Jurkat, Clone E6-1 (cell line): ENCODE data around the gene MAGEA3. TPM values are rescaled to one million over a fixed set of nuclear protein-coding genes. Genes with fewer than 3 reads are reported as not detected.
"Not testable (repeated sequence)": the region's sequence is repeated elsewhere in the genome, so short reads cannot be mapped to it uniquely, and the experiment has no call there.

Source experiments
- DNase-seq: peaks from one replicate; pipeline ENCODE4 v3.0.0-alpha.2; 2011; ENCODE audit warnings: low read depth, low spot score
- H3K4me3 ChIP-seq: 2 replicates; pipeline ENCODE4 v1.5.1; 2011; ENCODE audit warnings: mild to moderate bottlenecking, low read length, control low read depth, moderate library complexity
- polyA plus RNA-seq: library from polyadenylated mRNA; unstranded; fragments of >200 nt; gene quantifications from one replicate; pipeline ENCODE4 v1.2.1, GENCODE V29; 2012; ENCODE audit warnings: missing spikeins; ENCODE audit not compliant: insufficient read length, insufficient read depth

Gene MAGEA3
- polyA plus RNA-seq, result not detected

- H3K4me3 ChIP-seq, DNase-seq: not testable (repeated sequence)
Measured at GRCh38 chrX:152697952-152698931, at the start of gene MAGEA3. TSS of gene MAGEA3 (plus strand) at chrX:152698794. CDS start at chrX:152700833, 2,039 bp downstream.

- DNase-seq, result no peak
- H3K4me3 ChIP-seq, result no peak overlapping the region
Measured at GRCh38 chrX:152652060-152652459, 46.5 kb upstream of the MAGEA3 start.

- no peak overlapping the region for H3K4me3 ChIP-seq
- no peak for DNase-seq
Measured at GRCh38 chrX:152652467-152652866, 46.1 kb upstream of the MAGEA3 start.

- no peak for DNase-seq
- H3K4me3 ChIP-seq, result no peak overlapping the region
Measured at GRCh38 chrX:152656087-152656486, 42.5 kb upstream of the MAGEA3 start.

- no peak for DNase-seq
- no peak overlapping the region for H3K4me3 ChIP-seq
Measured at GRCh38 chrX:152656890-152657289, 41.7 kb upstream of the MAGEA3 start.

GRCh38 chrX:152658302-152658701 lies 40.3 kb upstream of the MAGEA3 start:
- no peak overlapping the region for H3K4me3 ChIP-seq
- DNase-seq, result no peak

GRCh38 chrX:152663086-152663485 lies 35.5 kb upstream of the MAGEA3 start:
- H3K4me3 ChIP-seq, result no peak overlapping the region
- DNase-seq, result no peak

- no peak overlapping the region for H3K4me3 ChIP-seq
- no peak for DNase-seq
Measured at GRCh38 chrX:152674135-152674534, 24.5 kb upstream of the MAGEA3 start.

GRCh38 chrX:152674652-152675051 lies 23.9 kb upstream of the MAGEA3 start:
- H3K4me3 ChIP-seq, DNase-seq: not testable (repeated sequence)

GRCh38 chrX:152681012-152681411 lies 17.6 kb upstream of the MAGEA3 start:
- not testable (repeated sequence) for H3K4me3 ChIP-seq, DNase-seq

- not testable (repeated sequence) for DNase-seq
Measured at GRCh38 chrX:152700390-152700789, 1.8 kb downstream of the MAGEA3 start.

GRCh38 chrX:152706500-152706899 lies 7.9 kb downstream of the MAGEA3 start:
- not testable (repeated sequence) for DNase-seq, H3K4me3 ChIP-seq

More at GRCh38 chrX:152700390-152700789, 1.8 kb downstream of the MAGEA3 start:
- not testable (repeated sequence) for H3K4me3 ChIP-seq

- not testable (repeated sequence) for H3K4me3 ChIP-seq, DNase-seq
Measured at GRCh38 chrX:152709173-152709572, 10.6 kb downstream of the MAGEA3 start, which contains the start of gene CSAG2. TSS of gene CSAG2 (minus strand) at chrX:152709273. CDS start at chrX:152709112, 161 bp downstream.

GRCh38 chrX:152713195-152713594 lies 14.6 kb downstream of the MAGEA3 start:
- DNase-seq, H3K4me3 ChIP-seq: not testable (repeated sequence)

GRCh38 chrX:152713815-152714787 lies 15.5 kb downstream of the MAGEA3 start, which contains the start of gene MAGEA2B:
TSS of gene MAGEA2B (plus strand) at chrX:152714628. CDS start at chrX:152717107, 2,479 bp downstream.
- DNase-seq, H3K4me3 ChIP-seq: not testable (repeated sequence)

GRCh38 chrX:152725409-152725808 lies 26.8 kb downstream of the MAGEA3 start:
- DNase-seq, result no peak

GRCh38 chrX:152733261-152733975 lies 34.8 kb downstream of the MAGEA3 start, which contains the start of the genes CSAG1 and MAGEA12:
TSS of gene CSAG1 (minus strand) at chrX:152733721. CDS start at chrX:152732460, 1,261 bp downstream.
TSS of gene MAGEA12 (plus strand) at chrX:152733757. CDS start at chrX:152736162, 2,405 bp downstream.
- no peak within 1 kb of the TSS for H3K4me3 ChIP-seq
- no peak for DNase-seq

More at GRCh38 chrX:152725409-152725808, 26.8 kb downstream of the MAGEA3 start:
- H3K4me3 ChIP-seq, result no peak overlapping the region
